Colonic mucosa (tissue), 4 donors: ENCODE results near the gene DNM3. TPM values are rescaled to one million over a fixed set of nuclear protein-coding genes. Genes with fewer than 3 reads are reported as not detected.

ENCODE experiments used
- DNase-seq: peaks from one replicate; pipeline ENCODE4 v3.0.0-alpha.2; 2020
- H3K27ac ChIP-seq: fragments of 200-600 bp; one replicate; pipeline ENCODE4 v1.8.0; 2021
- H3K27me3 ChIP-seq: fragments of 200-600 bp; one replicate; pipeline ENCODE4 v1.8.0; 2021
- H3K36me3 ChIP-seq: fragments of 200-600 bp; one replicate; pipeline ENCODE4 v1.8.0; 2021
- H3K4me1 ChIP-seq: fragments of 200-600 bp; one replicate; pipeline ENCODE4 v1.8.0; 2021; ENCODE audit warnings: mild to moderate bottlenecking
- H3K4me3 ChIP-seq: fragments of 200-600 bp; one replicate; pipeline ENCODE4 v1.8.0; 2021
- H3K9ac ChIP-seq, 2 donors: one replicate each; pipeline ENCODE4 v1.7.0; 2013; ENCODE audit warnings: control low read depth in 2 of 2, low read depth in 2 of 2, low read length in 2 of 2
- H3K9me3 ChIP-seq: fragments of 200-600 bp; one replicate; pipeline ENCODE4 v1.8.0; 2021
- CTCF ChIP-seq: fragments of 200-600 bp; IDR thresholded peaks from one replicate; pipeline ENCODE4 v1.8.0; 2022; ENCODE audit warnings: antibody characterized with exemption, mild to moderate bottlenecking
- intact Hi-C: fragments of 100-400 bp; cut with DNase I; formaldehyde crosslinking; loops from one replicate; pipeline ENCODE4 v1.14.1; 2022
- total RNA-seq, 2 donors: library from RNA; stranded (reverse); fragmentation: NEBNext Ultra II Directional in 1 of 2; extraction: Animal tissue kit (Norgen Biotek cat#: 25700) in 1 of 2; gene quantifications; one replicate each; pipeline ENCODE4 v1.2.1, GENCODE V29; 2021
- donor health status: healthy.
- donor health status: DM: no; HTN: no; CAD: no.
- donor health status: DM: no; HTN: no; CAD: no.

DNM3 gene
- total RNA-seq, 2 donors from 2014 or later, result 1.7 to 2.6 TPM

GRCh38 chr1:172350856-172351255 is 509.6 kb downstream of the DNM3 start:
- DNase-seq, result no peak
- no peak overlapping the region for H3K9ac ChIP-seq
- intact Hi-C loops, result no loop called here
- H3K9me3 ChIP-seq, result no peaks in the 10 kb centered on the region
- no peak overlapping the region for H3K4me3 ChIP-seq
- no peaks in the 10 kb centered on the region for H3K36me3 ChIP-seq
- H3K27ac ChIP-seq, result no peak overlapping the region
- no peaks in the 10 kb centered on the region for H3K27me3 ChIP-seq
- H3K4me1 ChIP-seq, result no peaks in the 10 kb centered on the region
- TF ChIP-seq CTCF, result no peak

DNA sequence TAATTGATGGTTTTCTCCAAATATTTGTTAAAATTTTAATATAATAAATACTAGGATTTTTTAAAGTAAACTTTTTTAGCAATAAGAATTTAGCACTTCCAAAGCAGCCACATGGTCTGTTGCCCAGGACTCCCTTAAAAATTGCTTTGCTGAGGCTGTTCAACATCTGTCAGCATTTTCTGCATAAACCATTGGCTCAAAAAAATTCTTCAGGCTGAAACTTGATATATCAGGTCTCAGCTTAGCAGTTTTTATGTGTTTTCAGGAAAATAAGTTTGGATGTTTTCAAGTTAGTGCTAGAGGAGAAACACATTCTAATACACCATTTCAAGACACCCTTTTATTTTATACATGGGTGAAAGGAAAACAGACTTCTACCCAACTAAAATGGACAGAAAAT is 510.0 kb downstream of the DNM3 start:
- Histone ChIP-seq H3K27me3 (no peaks in the 10 kb centered on the region), H3K27ac (no peak overlapping the region), H3K4me3 (no peak overlapping the region), H3K9me3 (no peaks in the 10 kb centered on the region), H3K36me3 (no peaks in the 10 kb centered on the region), H3K4me1 (peaks cover 3% of the 10 kb centered on the region), H3K9ac (no peak overlapping the region)
- TF ChIP-seq CTCF, result no peak
- no peak for DNase-seq
- intact Hi-C loops, result no loop called here

- H3K27ac ChIP-seq, result no peak overlapping the region
- no peak overlapping the region for H3K9ac ChIP-seq
- no peaks in the 10 kb centered on the region for H3K9me3 ChIP-seq
- H3K27me3 ChIP-seq, result no peaks in the 10 kb centered on the region
- no peak for DNase-seq
- H3K4me1 ChIP-seq, result peaks cover 5% of the 10 kb centered on the region
- H3K4me3 ChIP-seq, result no peak overlapping the region
- intact Hi-C loops, result no loop called here
- H3K36me3 ChIP-seq, result no peaks in the 10 kb centered on the region
- TF ChIP-seq CTCF, result no peak
Measured at GRCh38 chr1:172351754-172352161, 510.5 kb downstream of the DNM3 start.

DNA sequence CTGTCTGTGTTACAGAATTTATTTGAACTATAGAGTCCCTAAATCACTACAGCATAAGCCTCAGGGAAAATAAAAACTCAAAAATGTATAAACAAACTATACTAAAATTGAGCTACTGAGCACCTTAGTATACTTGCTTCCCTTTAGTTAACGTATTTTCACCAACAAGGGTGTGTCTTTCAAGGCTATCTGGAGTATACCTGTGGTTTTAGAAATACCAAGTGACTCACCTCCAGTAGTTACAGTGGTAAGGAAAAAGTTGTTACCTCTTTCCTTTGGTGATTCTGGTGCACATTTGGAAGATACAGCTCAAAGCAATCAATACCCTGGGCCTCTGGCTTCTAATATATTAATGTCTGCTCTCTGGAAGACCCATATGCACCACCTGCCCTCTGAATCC is 511.1 kb downstream of the DNM3 start:
- intact Hi-C loops, result no loop called here
- H3K4me1 ChIP-seq, result peaks cover 5% of the 10 kb centered on the region
- no peaks in the 10 kb centered on the region for H3K9me3 ChIP-seq
- no peak overlapping the region for H3K4me3 ChIP-seq
- H3K27ac ChIP-seq, result no peak overlapping the region
- no peak for TF ChIP-seq CTCF
- no peaks in the 10 kb centered on the region for H3K27me3 ChIP-seq
- H3K36me3 ChIP-seq, result no peaks in the 10 kb centered on the region
- no peak overlapping the region for H3K9ac ChIP-seq
- no peak for DNase-seq

- no peaks in the 10 kb centered on the region for H3K27me3 ChIP-seq
- H3K36me3 ChIP-seq, result no peaks in the 10 kb centered on the region
- H3K9me3 ChIP-seq, result no peaks in the 10 kb centered on the region
- H3K4me1 ChIP-seq, result peaks cover 5% of the 10 kb centered on the region
- H3K9ac ChIP-seq, result no peak overlapping the region
- no peak overlapping the region for H3K4me3 ChIP-seq
- no peak for DNase-seq
- no peak for TF ChIP-seq CTCF
- intact Hi-C loops, result no loop called here
- H3K27ac ChIP-seq, result no peak overlapping the region
Measured at GRCh38 chr1:172354291-172355274, 513.3 kb downstream of the DNM3 start.
